HepG2 (cell line): ENCODE results near the gene MTG1. TPM values are rescaled to one million over a fixed set of nuclear protein-coding genes. Genes with fewer than 3 reads are reported as not detected.

ENCODE experiments used
- ATAC-seq: fragments of 200-7000 bp; cut with Tn5 transposase; 3 replicates; pipeline ENCODE4 v1.9.1; 2020; ENCODE audit warnings: mild to moderate bottlenecking, moderate library complexity
- BruUV-seq: library from RNA; stranded (reverse); fragments of 400-500 nt; replicated peaks from 2 replicates; lab custom pipeline; 2021; lab: Mats Ljungman, UMichigan
- CTCF ChIA-PET: fragments of 300-600 bp; formaldehyde crosslinking; extraction: SDS; loops from one replicate; lab custom pipeline; 2021; ENCODE audit warnings: low total read pairs, inconsistent platforms, low intra/inter-chr PET ratio; lab: Yijun Ruan, JAX
- POLR2A ChIA-PET: fragments of 350-600 bp; sonication (Branson Sonifier 250); formaldehyde crosslinking; loops from one replicate; lab custom pipeline; 2020; ENCODE audit warnings: antibody characterized with exemption, inconsistent platforms; lab: Yijun Ruan, JAX
- DNase-seq: peaks from one replicate; pipeline ENCODE4 v3.0.0-alpha.2; 2015; ENCODE audit warnings: low spot score
- FAIRE-seq: peaks from 3 replicates; lab custom pipeline; 2011; peaks lifted over from hg19 to GRCh38; lab: Jason Lieb, UNC
- H2AFZ ChIP-seq: one replicate; pipeline ENCODE4 v1.6.1; 2011; ENCODE audit warnings: low read length, inconsistent platforms
- H3K27ac ChIP-seq: fragments of 300-600 bp; 3 replicates; pipeline ENCODE4 v1.8.0; 2011; ENCODE audit warnings: mixed run types, mild to moderate bottlenecking, mixed read lengths, low read length, inconsistent platforms; ENCODE audit not compliant: insufficient read depth; ENCODE audit errors: extremely low read length
- H3K27me3 ChIP-seq, 2 experiments: fragments of 200-600 bp in 1 of 2; 2 replicates in 1 of 2; 3 replicates in 1 of 2; pipeline versions ENCODE4 v1.6.0 to v1.8.0; 2011; ENCODE audit warnings: low read length in 2 of 2, mild to moderate bottlenecking in 2 of 2, moderate library complexity in 2 of 2, inconsistent platforms in 1 of 2; ENCODE audit not compliant: insufficient read depth in 2 of 2, control insufficient read depth in 1 of 2
- H3K36me3 ChIP-seq, 2 experiments: fragments of 200-600 bp in 1 of 2; replicated peaks in 1 of 2; 2 replicates in 1 of 2; 3 replicates in 1 of 2; pipeline versions ENCODE4 v1.5.1 to v1.8.0; 2011; ENCODE audit warnings: low read length in 2 of 2, inconsistent platforms in 1 of 2; ENCODE audit not compliant: insufficient read depth in 2 of 2, control insufficient read depth in 1 of 2
- H3K4me1 ChIP-seq: 2 replicates; pipeline ENCODE4 v1.5.1; 2012; ENCODE audit warnings: low read length, inconsistent platforms; ENCODE audit not compliant: insufficient read depth
- H3K4me2 ChIP-seq: 2 replicates; pipeline ENCODE4 v1.6.0; 2011; ENCODE audit warnings: low read depth, low read length, inconsistent platforms
- H3K4me3 ChIP-seq, 3 experiments: fragments of 200-600 bp in 1 of 3; sonication (generic), shearing (Covaris generic) in 1 of 3; replicated peaks in 1 of 3; 2 replicates each; pipeline ENCODE4 v1.5.1; 2011 to 2016; ENCODE audit warnings: low read length in 3 of 3, inconsistent platforms in 2 of 3, low read depth in 2 of 3, mild to moderate bottlenecking in 2 of 3, control low read depth in 1 of 3, mixed read lengths in 1 of 3; ENCODE audit not compliant: insufficient read depth in 1 of 3
- H3K79me2 ChIP-seq: one replicate; pipeline ENCODE4 v1.6.1; 2011; ENCODE audit warnings: low read length, inconsistent platforms; ENCODE audit not compliant: insufficient read depth
- H3K9ac ChIP-seq: 2 replicates; pipeline ENCODE4 v1.6.0; 2011; ENCODE audit warnings: mild to moderate bottlenecking, low read depth, low read length, inconsistent platforms; ENCODE audit not compliant: insufficient read depth
- H3K9me3 ChIP-seq: 2 replicates; pipeline ENCODE4 v1.5.1; 2012; ENCODE audit warnings: mild to moderate bottlenecking, low read length
- H4K20me1 ChIP-seq: 2 replicates; pipeline ENCODE4 v1.6.0; 2011; ENCODE audit warnings: inconsistent platforms, mild to moderate bottlenecking, low read length, moderate library complexity; ENCODE audit not compliant: insufficient read depth
- ATF6 ChIP-seq: sonication (generic); formaldehyde crosslinking; conservative IDR thresholded peaks from 2 replicates; pipeline ENCODE4 v1.4.0; 2020; ENCODE audit warnings: missing genetic modification reagents
- ATF7 ChIP-seq, 2 experiments: fragments of 450-650 bp in 1 of 2; sonication (generic) in 1 of 2; formaldehyde crosslinking in 1 of 2; IDR thresholded peaks; 2 replicates each; pipeline versions ENCODE4 v1.4.0 to v1.6.1; 2016 to 2020; ENCODE audit warnings: antibody characterized with exemption in 1 of 2, mild to moderate bottlenecking in 1 of 2, missing genetic modification reagents in 1 of 2
- BCL6 ChIP-seq: IDR thresholded peaks from 2 replicates; pipeline ENCODE4 v1.6.1; 2016; ENCODE audit warnings: missing genetic modification reagents, missing compliant biosample characterization
- BCLAF1 ChIP-seq: fragments of 450-650 bp; IDR thresholded peaks from 2 replicates; pipeline ENCODE4 v1.6.1; 2017; ENCODE audit warnings: mild to moderate bottlenecking
- FOXM1 ChIP-seq: sonication (generic); formaldehyde crosslinking; IDR thresholded peaks from 2 replicates; pipeline ENCODE4 v1.5.0; 2020; ENCODE audit warnings: missing genetic modification reagents
- KDM6A ChIP-seq: IDR thresholded peaks from 2 replicates; pipeline ENCODE4 v1.6.1; 2016; ENCODE audit warnings: low read depth
- KLF11 ChIP-seq: IDR thresholded peaks from 2 replicates; pipeline ENCODE4 v1.6.1; 2016; ENCODE audit warnings: missing compliant biosample characterization
- KLF6 ChIP-seq: IDR thresholded peaks from 2 replicates; pipeline ENCODE4 v1.8.0; 2016; ENCODE audit warnings: missing biosample characterization, missing genetic modification reagents
- MIER2 ChIP-seq: IDR thresholded peaks from 2 replicates; pipeline ENCODE4 v1.6.1; 2016; ENCODE audit warnings: missing biosample characterization, missing genetic modification reagents
- NFRKB ChIP-seq: fragments of 450-650 bp; IDR thresholded peaks from 2 replicates; pipeline ENCODE4 v1.6.1; 2017
- PREB ChIP-seq: sonication (generic); formaldehyde crosslinking; IDR thresholded peaks from 2 replicates; pipeline ENCODE4 v1.4.0; 2020; ENCODE audit warnings: missing genetic modification reagents
- ZBTB2 ChIP-seq: sonication (generic); formaldehyde crosslinking; IDR thresholded peaks from 2 replicates; pipeline ENCODE4 v1.8.0; 2022; ENCODE audit warnings: low read depth, missing genetic modification reagents
- ZFP36 ChIP-seq: fragments of 150-350 bp; IDR thresholded peaks from 2 replicates; pipeline ENCODE4 v1.6.1; 2018; ENCODE audit warnings: borderline replicate concordance, low read length, low read depth; ENCODE audit not compliant: partially characterized antibody
- ZNF709 ChIP-seq: sonication (generic); formaldehyde crosslinking; IDR thresholded peaks from 2 replicates; pipeline ENCODE4 v1.5.0; 2020; ENCODE audit warnings: mild to moderate bottlenecking, missing genetic modification reagents
- ZNF800 ChIP-seq: sonication (generic); formaldehyde crosslinking; IDR thresholded peaks from 2 replicates; pipeline ENCODE4 v1.4.0; 2020; ENCODE audit warnings: missing genetic modification reagents
- WGBS: methylation state at CpG from one replicate; pipeline ENCODE4 v1.1.6; 2017; ENCODE audit warnings: low lambda C conversion rate; 5-methylcytosine and 5-hydroxymethylcytosine counted together
- in situ Hi-C: cut with HindIII; loops from 2 replicates; pipeline ENCODE4 v1.10.0; 2017; ENCODE audit warnings: low pct_unique_long_range_greater_than_20kb; ENCODE audit not compliant: extremely low pct_ligation_motif_present
- intact Hi-C: fragments of 100-400 bp; cut with micrococcal nuclease; formaldehyde crosslinking; loops from one replicate; pipeline ENCODE4 v1.10.0; 2022; ENCODE audit not compliant: unreplicated experiment
- polyA plus RNA-seq, 8 experiments: library from polyadenylated mRNA; depleted of rRNA in 3 of 8; stranded (reverse) in 7 of 8; unstranded in 1 of 8; fragments of >200 nt; fragmentation: Illumina TruSeq in 4 of 8; extraction: Trizol in 4 of 8; gene quantifications; 2 replicates each; pipeline versions ENCODE4 v1.2.1 to v1.2.3, GENCODE V29; 2011 to 2016; ENCODE audit warnings: low read depth in 4 of 8, missing spikeins in 1 of 8, mixed read lengths in 1 of 8; ENCODE audit not compliant: insufficient read depth in 1 of 8
- total RNA-seq, 5 experiments: library from RNA; depleted of rRNA; stranded (reverse); fragments of >200 nt; fragmentation: Illumina TruSeq; extraction: Trizol; gene quantifications; 2 replicates each; pipeline ENCODE4 v1.2.3, GENCODE V29; 2016; ENCODE audit warnings: low read depth in 1 of 5

The MTG1 gene
- total and polyA plus RNA-seq, 2 of the 13 experiments (the other 11 are each of a cell fraction or from before 2014, with no cell fraction given): 42.0 to 103 TPM

- in situ Hi-C loops: no loop called here
- H3K79me2 ChIP-seq: no peaks in the 10 kb centered on the region
- H4K20me1 ChIP-seq: no peaks in the 10 kb centered on the region
- no peaks in the 10 kb centered on the region for H3K4me1 ChIP-seq
- BruUV-seq: no TSS peak
- 83% methylated on average over 30 of the region's 80 CpGs for WGBS
- intact Hi-C loops: no loop called here
- no peak for DNase-seq
- H3K4me2 ChIP-seq: no peak overlapping the region
- ChIA-PET CTCF (no interaction called here), POLR2A (no interaction called here)
- H3K4me3 ChIP-seq: no peak overlapping the region
- no peak for ATAC-seq
- H3K9me3 ChIP-seq: peaks cover 27% of the 10 kb centered on the region
- no peak overlapping the region for H3K9ac ChIP-seq
- no peak overlapping the region for H2AFZ ChIP-seq
- no peaks in the 10 kb centered on the region for H3K36me3 ChIP-seq
- no peak for FAIRE-seq
- no peak overlapping the region for H3K27ac ChIP-seq
- H3K27me3 ChIP-seq: no peaks in the 10 kb centered on the region
- TF ChIP-seq ATF6: no peak
- no peak for TF ChIP-seq ZNF709 (CRISPR knock-in tag)
- no peak for TF ChIP-seq ZBTB2 (CRISPR knock-in tag)
- no peak for TF ChIP-seq BCLAF1
- TF ChIP-seq ZFP36: no peak
- no peak for TF ChIP-seq NFRKB
- no peak for TF ChIP-seq KDM6A (CRISPR knock-in tag)
- no peak for TF ChIP-seq KLF11
- no peak for TF ChIP-seq ATF7 (IDR thresholded peaks at IDR 0.05)
- TF ChIP-seq ATF7 (CRISPR knock-in tag; IDR thresholded peaks at IDR 0.05): no peak
- no peak for TF ChIP-seq MIER2 (CRISPR knock-in tag)
- no peak for TF ChIP-seq BCL6
- no peak for TF ChIP-seq ZNF800
- TF ChIP-seq KLF6 (CRISPR knock-in tag): no peak
- TF ChIP-seq PREB (CRISPR knock-in tag): no peak
- TF ChIP-seq FOXM1 (CRISPR knock-in tag): no peak
Observed at GRCh38 chr10:133445751-133446708, 52.1 kb downstream of the MTG1 start.
